GM13976 (cell line): ENCODE data around the gene SRSF1.

Source experiments
- DNase-seq: peaks from one replicate; pipeline ENCODE4 v3.0.0; 2012; ENCODE audit warnings: low spot score
- in situ Hi-C: fragments of 300-500 bp; cut with MboI; formaldehyde crosslinking; loops from one replicate; pipeline ENCODE4 v1.12.0; 2022; ENCODE audit warnings: low sequenced_read_pairs, mixed read lengths, inconsistent platforms; ENCODE audit not compliant: unreplicated experiment
- TF ChIP-seq, protein P1 (sequence below): IDR thresholded peaks from 2 replicates; pipeline ENCODE4 v1.5.1; 2012; ENCODE audit warnings: borderline replicate concordance, mild to moderate bottlenecking; ENCODE audit not compliant: insufficient read depth; ENCODE audit errors: extremely low read depth, missing control alignments, control extremely low read depth

SRSF1 gene

DNA sequence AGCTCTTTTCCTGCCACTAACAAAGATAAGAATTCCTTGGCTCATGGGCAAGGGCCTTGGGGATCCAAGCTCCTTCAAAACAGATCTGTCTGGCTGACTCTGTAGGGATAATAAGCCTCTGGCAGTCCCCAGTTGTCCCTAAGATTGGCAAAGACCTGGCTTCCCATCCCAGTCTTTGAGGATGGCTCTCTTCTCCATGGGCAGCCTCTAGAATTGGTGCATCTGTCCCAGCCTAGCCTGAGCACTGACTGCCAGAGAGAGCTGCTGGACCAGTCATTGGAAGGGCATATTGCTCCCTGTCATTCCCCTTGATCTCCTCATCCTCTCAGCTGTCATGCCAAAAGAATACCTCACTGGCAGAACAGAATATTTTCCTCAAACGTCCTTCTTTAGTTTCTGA, 38.6 kb downstream of the SRSF1 start:
- TF ChIP-seq, protein P1, sequence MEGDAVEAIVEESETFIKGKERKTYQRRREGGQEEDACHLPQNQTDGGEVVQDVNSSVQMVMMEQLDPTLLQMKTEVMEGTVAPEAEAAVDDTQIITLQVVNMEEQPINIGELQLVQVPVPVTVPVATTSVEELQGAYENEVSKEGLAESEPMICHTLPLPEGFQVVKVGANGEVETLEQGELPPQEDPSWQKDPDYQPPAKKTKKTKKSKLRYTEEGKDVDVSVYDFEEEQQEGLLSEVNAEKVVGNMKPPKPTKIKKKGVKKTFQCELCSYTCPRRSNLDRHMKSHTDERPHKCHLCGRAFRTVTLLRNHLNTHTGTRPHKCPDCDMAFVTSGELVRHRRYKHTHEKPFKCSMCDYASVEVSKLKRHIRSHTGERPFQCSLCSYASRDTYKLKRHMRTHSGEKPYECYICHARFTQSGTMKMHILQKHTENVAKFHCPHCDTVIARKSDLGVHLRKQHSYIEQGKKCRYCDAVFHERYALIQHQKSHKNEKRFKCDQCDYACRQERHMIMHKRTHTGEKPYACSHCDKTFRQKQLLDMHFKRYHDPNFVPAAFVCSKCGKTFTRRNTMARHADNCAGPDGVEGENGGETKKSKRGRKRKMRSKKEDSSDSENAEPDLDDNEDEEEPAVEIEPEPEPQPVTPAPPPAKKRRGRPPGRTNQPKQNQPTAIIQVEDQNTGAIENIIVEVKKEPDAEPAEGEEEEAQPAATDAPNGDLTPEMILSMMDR, result no peak

DNA sequence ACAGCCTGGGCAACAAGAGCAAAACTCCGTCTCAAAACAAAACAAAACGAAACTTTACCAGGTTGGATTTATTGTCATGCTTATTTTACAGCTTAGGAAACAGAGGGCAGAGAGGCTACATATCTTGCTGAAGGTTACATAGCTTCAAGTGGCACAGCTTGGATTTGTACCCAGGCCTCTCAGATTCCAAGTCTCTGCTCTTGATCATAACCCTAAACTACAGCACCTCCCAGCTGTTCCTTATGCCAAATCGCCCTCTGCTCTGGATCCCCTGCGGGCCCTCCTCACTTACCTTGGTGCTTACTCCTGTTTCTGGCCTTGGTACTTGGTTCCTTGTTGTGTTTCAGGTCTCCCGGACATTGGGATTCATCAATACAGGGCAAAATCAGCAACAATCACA, 40.2 kb downstream of the SRSF1 start:
- in situ Hi-C loops, result no loop called here
- no peak for DNase-seq
- TF ChIP-seq, protein P1, result no peak

More for the DNA sequence above, 38.6 kb downstream of the SRSF1 start:
- in situ Hi-C loops, result no loop called here
- no peak for DNase-seq

DNA sequence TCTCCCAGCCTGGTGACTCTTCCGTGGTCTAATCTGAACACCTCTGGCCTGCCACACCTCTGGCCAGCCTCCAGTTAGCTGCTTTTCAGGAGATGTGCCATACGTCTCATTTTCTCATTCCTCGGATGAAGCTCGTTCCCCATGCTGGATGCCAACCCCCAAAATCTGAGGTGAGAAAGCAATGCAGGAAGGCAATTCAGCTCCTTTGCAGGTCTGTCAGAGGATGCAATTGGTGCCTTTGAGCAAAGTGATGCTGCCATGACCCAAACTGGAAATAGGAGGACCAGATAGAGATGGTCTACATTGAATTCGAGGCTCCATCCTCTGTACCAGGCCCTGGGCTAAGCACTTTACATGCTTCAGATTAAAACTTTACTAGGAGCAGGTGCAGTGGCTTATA, 40.8 kb downstream of the SRSF1 start:
- in situ Hi-C loops, result no loop called here
- TF ChIP-seq, protein P1, result no peak

DNA sequence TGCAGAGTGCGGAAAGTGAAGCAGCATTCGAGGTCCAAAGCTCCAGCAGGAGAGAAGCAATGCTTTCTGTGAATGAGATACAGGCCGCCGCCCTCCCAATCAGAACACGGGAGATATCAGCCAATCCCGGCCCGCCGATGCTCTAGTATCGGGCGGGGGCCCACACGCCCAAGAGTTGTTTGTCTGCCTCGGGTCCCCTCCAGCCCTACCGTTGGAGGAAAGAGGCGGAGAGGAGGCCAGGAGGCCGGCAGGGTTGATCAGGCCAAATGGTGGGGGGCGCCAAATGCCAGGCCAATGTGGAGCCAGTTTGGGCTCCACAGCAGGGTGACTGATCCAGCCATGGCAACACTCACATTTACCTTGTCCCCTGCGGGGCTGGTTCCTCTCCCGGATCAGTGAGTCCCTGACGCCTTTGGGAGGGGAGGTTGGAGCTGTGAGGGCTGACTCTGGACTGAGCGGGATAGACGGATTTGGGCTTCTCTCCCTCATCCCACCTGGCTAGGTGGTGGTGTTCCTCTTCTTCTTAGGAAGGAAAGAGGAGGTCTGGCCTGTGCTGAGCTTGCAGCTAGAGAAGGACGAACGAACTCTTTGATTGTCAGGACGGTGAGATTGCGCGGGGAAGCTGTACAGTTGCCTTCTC, 41.4 kb downstream of the SRSF1 start:
- DNase-seq, result no peak
- in situ Hi-C loops, result no loop called here
- TF ChIP-seq, protein P1, result no peak

More for the DNA sequence above, 40.8 kb downstream of the SRSF1 start:
- DNase-seq, result no peak

DNA sequence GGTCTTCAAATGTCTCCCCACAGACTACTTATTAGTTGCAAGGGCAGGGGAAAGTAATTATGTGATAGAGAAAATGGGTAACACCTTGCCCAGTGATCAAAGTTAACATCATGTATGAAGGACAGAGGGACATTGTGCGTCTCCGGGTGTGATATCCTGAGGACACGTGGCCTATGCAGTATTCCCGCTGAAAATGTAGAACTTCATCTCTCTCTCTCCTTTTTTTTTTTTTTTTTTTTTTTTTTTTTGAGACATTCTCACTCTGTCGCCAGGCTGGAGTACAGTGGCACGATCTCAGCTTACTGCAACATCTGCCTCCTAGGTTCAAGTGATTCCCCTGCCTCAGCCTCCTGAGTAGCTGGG, 43.9 kb downstream of the SRSF1 start:
- no peak for DNase-seq
- TF ChIP-seq, protein P1, result no peak
- in situ Hi-C loops, result no loop called here

DNA sequence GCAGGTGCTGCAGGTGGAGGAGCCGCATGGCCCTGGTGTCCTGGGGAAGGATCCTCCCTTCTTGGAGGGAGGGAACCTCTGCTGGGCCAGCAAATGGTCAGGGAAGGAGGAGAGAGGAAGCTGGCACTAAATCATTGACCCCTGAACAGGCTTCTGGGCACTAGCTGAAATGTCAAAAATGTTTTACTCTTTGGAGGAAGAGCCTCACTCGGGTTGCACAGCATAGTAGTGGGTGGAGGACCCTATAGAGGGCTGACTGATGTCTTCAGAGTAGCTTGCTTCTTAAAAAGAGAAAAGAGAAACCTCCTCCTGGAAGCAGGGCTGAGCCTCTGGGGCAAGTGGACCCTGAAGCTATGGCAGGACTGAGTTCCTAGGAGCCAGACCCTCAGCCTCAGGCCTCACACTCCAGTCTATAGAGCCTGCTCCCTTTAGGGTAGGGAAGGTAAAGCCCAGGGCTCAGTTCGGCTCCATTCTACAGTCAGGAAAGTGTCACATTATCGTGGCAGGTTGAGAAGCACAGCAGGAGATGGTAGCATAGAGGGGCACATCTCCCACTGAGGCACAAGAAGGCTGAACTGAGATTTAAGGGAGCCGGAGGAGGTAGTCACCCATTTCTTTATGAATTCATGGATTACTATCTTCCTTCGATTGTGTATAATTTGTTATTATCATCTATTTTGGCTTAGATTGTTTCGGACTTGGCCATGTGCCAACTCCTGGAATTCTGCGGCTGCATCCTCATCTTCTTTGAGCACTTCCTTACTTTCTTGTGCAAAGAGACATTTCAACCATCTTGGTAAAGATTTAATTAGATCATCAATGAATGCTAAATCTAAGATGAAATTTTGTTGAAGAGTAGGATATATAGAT, 44.5 kb downstream of the SRSF1 start:
- TF ChIP-seq, protein P1, result no peak
- in situ Hi-C loops, result no loop called here
- no peak for DNase-seq
